ENCODE results near the gene TRPM3. TPM values are rescaled to one million over a fixed set of nuclear protein-coding genes. Genes with fewer than 3 reads are reported as not detected.

The TRPM3 gene
- total RNA-seq, 1 experiment from 2014 or later = not detected

GRCh38 chr9:70613024-70613768, 508.2 kb downstream of the TRPM3 start:
- TF ChIP-seq CTCF (conservative IDR thresholded peaks at IDR 0.05; ENCODE audit: low read depth, low read length) (no peak), EZH2phosphoT487 (IDR thresholded peaks at IDR 0.05; ENCODE audit: borderline replicate concordance, low read length) (no peak), EZH2 (IDR thresholded peaks at IDR 0.05; ENCODE audit: low read length, unreplicated experiment) (no peak)
- Histone ChIP-seq H3K27me3 (ENCODE audit: low read length) (peaks cover 8% of the 10 kb centered on the region; the same call in 1 of the 2 replicates), H2AFZ (ENCODE audit: low read length) (no peak overlapping the region), H3K9me2 (replicated peaks; ENCODE audit: low read length) (no peaks in the 10 kb centered on the region), H3F3A (ENCODE audit: low read length, unreplicated experiment) (no peaks in the 10 kb centered on the region), H3K4me1 (ENCODE audit: insufficient read depth, low read length) (no peaks in the 10 kb centered on the region), H3K9ac (ENCODE audit: low read length) (no peak overlapping the region), H3K27ac (ENCODE audit: low read length) (no peak overlapping the region), H3K4me3 (ENCODE audit: low read length) (no peak overlapping the region), H3K79me2 (ENCODE audit: low read length) (no peaks in the 10 kb centered on the region), H3K9me3 (ENCODE audit: low read length) (no peaks in the 10 kb centered on the region), H3K4me2 (ENCODE audit: low read length) (no peak overlapping the region), H3K36me3 (ENCODE audit: low read depth, low read length) (no peaks in the 10 kb centered on the region), H4K20me1 (ENCODE audit: low read length) (no peaks in the 10 kb centered on the region)
- ChIA-PET POLR2A (ENCODE audit: unreplicated experiment) (interaction anchor here (0.6 kb wide), 1 partner anchor 1156 kb away, joined by 3 read pairs; no protein-coding TSS in a partner anchor), CTCF (no interaction called here)
- intact Hi-C loops (cut with micrococcal nuclease) = no loop called here
- ATAC-seq (no peak), DNase-seq (no peak)
- BruUV-seq (replicated peaks) = no TSS peak

GRCh38 chr9:70610287-70610644, 511.2 kb downstream of the TRPM3 start:
- no peak for DNase-seq
- no peaks in the 10 kb centered on the region for H3K9me2 ChIP-seq (replicated peaks; ENCODE audit: low read length)

More at GRCh38 chr9:70610287-70610644, 511.2 kb downstream of the TRPM3 start:
- Histone ChIP-seq H3K4me2 (ENCODE audit: low read length) (no peak overlapping the region), H3K36me3 (ENCODE audit: low read depth, low read length) (no peaks in the 10 kb centered on the region), H3K9me3 (ENCODE audit: low read length) (no peaks in the 10 kb centered on the region), H4K20me1 (ENCODE audit: low read length) (no peaks in the 10 kb centered on the region), H2AFZ (ENCODE audit: low read length) (no peak overlapping the region), H3K4me1 (ENCODE audit: insufficient read depth, low read length) (no peaks in the 10 kb centered on the region), H3K4me3 (ENCODE audit: low read length) (no peak overlapping the region), H3F3A (ENCODE audit: low read length, unreplicated experiment) (no peaks in the 10 kb centered on the region), H3K9ac (ENCODE audit: low read length) (no peak overlapping the region), H3K79me2 (ENCODE audit: low read length) (no peaks in the 10 kb centered on the region), H3K27ac (ENCODE audit: low read length) (no peak overlapping the region), H3K27me3 (ENCODE audit: low read length) (peaks cover 8% of the 10 kb centered on the region; the same call in 1 of the 2 replicates)
- intact Hi-C loops (cut with micrococcal nuclease) = no loop called here
- CTCF ChIA-PET = no interaction called here
- no peak for ATAC-seq
- no TSS peak for BruUV-seq (replicated peaks)
- POLR2A ChIA-PET (ENCODE audit: unreplicated experiment) = no interaction called here
- no peak for TF ChIP-seq CTCF (conservative IDR thresholded peaks at IDR 0.05; ENCODE audit: low read depth, low read length)

Data from PC-3 (cell line).